IMR-90 (cell line): ENCODE results near the gene MLLT3. TPM values are rescaled to one million over a fixed set of nuclear protein-coding genes. Genes with fewer than 3 reads are reported as not detected.

Experiments
- ATAC-seq: fragments of 200-7000 bp; cut with Tn5 transposase; 2 replicates; pipeline ENCODE4 v1.9.1; 2020; ENCODE audit warnings: low read depth, mild to moderate bottlenecking, moderate library complexity
- BruUV-seq: library from RNA; stranded (reverse); fragments of 400-500 nt; replicated peaks from 2 replicates; lab custom pipeline; 2021; lab: Mats Ljungman, UMichigan
- CTCF ChIA-PET: fragments of 300-600 bp; formaldehyde crosslinking; extraction: SDS; loops from one replicate; lab custom pipeline; 2021; ENCODE audit warnings: antibody characterized with exemption; lab: Yijun Ruan, JAX
- POLR2A ChIA-PET: fragments of 300-600 bp; sonication (Branson Sonifier 250); formaldehyde crosslinking; loops from one replicate; lab custom pipeline; 2022; ENCODE audit warnings: antibody characterized with exemption; ENCODE audit not compliant: unreplicated experiment; lab: Charles Lee
- DNase-seq: peaks from one replicate; pipeline ENCODE4 v3.0.0; 2013
- H2AFZ ChIP-seq: replicated peaks from 2 replicates; pipeline ENCODE3; 2013; ENCODE audit warnings: low read length, mild to moderate bottlenecking; ENCODE audit not compliant: poor library complexity
- H2AK5ac ChIP-seq: 2 replicates; pipeline ENCODE4 v1.6.1; 2013; ENCODE audit warnings: low read depth, low read length, inconsistent platforms
- H2AK9ac ChIP-seq: replicated peaks from 2 replicates; pipeline ENCODE3; 2013; ENCODE audit warnings: mild to moderate bottlenecking, low read depth, low read length, moderate library complexity; ENCODE audit not compliant: poor library complexity
- H2BK120ac ChIP-seq: 2 replicates; pipeline ENCODE4 v1.6.1; 2013; ENCODE audit warnings: low read depth, low read length, inconsistent platforms
- H2BK15ac ChIP-seq: 3 replicates; pipeline ENCODE4 v1.6.1; 2013; ENCODE audit warnings: low read depth, low read length, inconsistent platforms
- H2BK20ac ChIP-seq: 2 replicates; pipeline ENCODE4 v1.6.1; 2013; ENCODE audit warnings: low read depth, mild to moderate bottlenecking, inconsistent platforms, low read length, moderate library complexity
- H2BK5ac ChIP-seq: 2 replicates; pipeline ENCODE4 v1.6.1; 2013; ENCODE audit warnings: mild to moderate bottlenecking, low read depth, low read length, inconsistent platforms; ENCODE audit not compliant: poor library complexity, severe bottlenecking
- H3K14ac ChIP-seq: replicated peaks from 2 replicates; pipeline ENCODE4 v1.6.1; 2013; ENCODE audit warnings: low read depth, low read length, inconsistent platforms
- H3K18ac ChIP-seq: 2 replicates; pipeline ENCODE4 v1.6.1; 2013; ENCODE audit warnings: low read depth, low read length, control low read depth
- H3K23ac ChIP-seq: 2 replicates; pipeline ENCODE4 v1.6.1; 2013; ENCODE audit warnings: low read depth, low read length, inconsistent platforms
- H3K27ac ChIP-seq: 2 replicates; pipeline ENCODE4 v1.5.1; 2013; ENCODE audit warnings: mild to moderate bottlenecking, control low read depth, low read length; ENCODE audit not compliant: insufficient read depth
- H3K27me3 ChIP-seq: 2 replicates; pipeline ENCODE4 v1.6.1; 2013; ENCODE audit warnings: low read length; ENCODE audit not compliant: control insufficient read depth, insufficient read depth
- H3K36me3 ChIP-seq: 2 replicates; pipeline ENCODE4 v1.6.1; 2013; ENCODE audit warnings: low read length, mixed read lengths; ENCODE audit not compliant: control insufficient read depth, insufficient read depth
- H3K4ac ChIP-seq: 2 replicates; pipeline ENCODE4 v1.6.1; 2013; ENCODE audit warnings: low read depth, low read length, inconsistent platforms
- H3K4me1 ChIP-seq: 2 replicates; pipeline ENCODE4 v1.6.1; 2013; ENCODE audit warnings: low read length, mixed read lengths; ENCODE audit not compliant: control insufficient read depth, insufficient read depth
- H3K4me2 ChIP-seq: 2 replicates; pipeline ENCODE4 v1.6.1; 2013; ENCODE audit warnings: low read depth, mild to moderate bottlenecking, control low read depth, low read length, moderate library complexity
- H3K4me3 ChIP-seq: 2 replicates; pipeline ENCODE4 v1.5.1; 2013; ENCODE audit warnings: low read depth, mild to moderate bottlenecking, control low read depth, low read length, moderate library complexity; ENCODE audit not compliant: insufficient read depth
- H3K56ac ChIP-seq: 2 replicates; pipeline ENCODE4 v1.6.1; 2013; ENCODE audit warnings: low read length, inconsistent platforms; ENCODE audit not compliant: insufficient read depth; ENCODE audit errors: extremely low read depth
- H3K79me1 ChIP-seq, 2 experiments: 2 replicates each; pipeline ENCODE4 v1.6.1; 2013; ENCODE audit warnings: low read length in 2 of 2, inconsistent platforms in 1 of 2, low read depth in 1 of 2
- H3K9ac ChIP-seq: 2 replicates; pipeline ENCODE4 v1.6.1; 2013; ENCODE audit warnings: low read depth, low read length, control low read depth
- H3K9me1 ChIP-seq: 2 replicates; pipeline ENCODE4 v1.6.1; 2013; ENCODE audit warnings: low read length, inconsistent platforms; ENCODE audit not compliant: insufficient read depth
- H3K9me3 ChIP-seq: 2 replicates; pipeline ENCODE4 v1.6.1; 2013; ENCODE audit warnings: low read length; ENCODE audit not compliant: control insufficient read depth, insufficient read depth
- H4K20me1 ChIP-seq: 2 replicates; pipeline ENCODE4 v1.6.1; 2013; ENCODE audit warnings: low read length, inconsistent platforms; ENCODE audit not compliant: insufficient read depth
- H4K5ac ChIP-seq: 2 replicates; pipeline ENCODE4 v1.6.1; 2013; ENCODE audit warnings: mild to moderate bottlenecking, low read depth, low read length, control low read depth
- H4K8ac ChIP-seq, 2 experiments: 2 replicates each; pipeline ENCODE4 v1.6.1; 2013; ENCODE audit warnings: low read depth in 2 of 2, low read length in 2 of 2, control low read depth in 1 of 2, inconsistent platforms in 1 of 2
- H4K91ac ChIP-seq: 2 replicates; pipeline ENCODE4 v1.6.1; 2013; ENCODE audit warnings: low read depth, low read length, inconsistent platforms; ENCODE audit not compliant: insufficient read depth
- FOS ChIP-seq: fragments of 150-350 bp; IDR thresholded peaks from 2 replicates; pipeline ENCODE4 v1.6.1; 2016; ENCODE audit warnings: low read depth, low read length
- MXI1 ChIP-seq: IDR thresholded peaks from 2 replicates; pipeline ENCODE4 v1.6.1; 2012; ENCODE audit warnings: low read depth, mild to moderate bottlenecking, low read length, moderate library complexity, borderline replicate concordance
- USF2 ChIP-seq: fragments of 150-350 bp; IDR thresholded peaks from 2 replicates; pipeline ENCODE4 v1.6.1; 2017; ENCODE audit warnings: mild to moderate bottlenecking, antibody characterized with exemption, low read length, low read depth
- WGBS, 2 experiments: methylation state at CpG; one replicate each; pipeline versions ENCODE4 v1.1.5 to v1.1.7; 2013; ENCODE audit warnings: missing lambda C conversion rate in 2 of 2; ENCODE audit not compliant: insufficient read length in 1 of 2; ENCODE audit errors: extremely low coverage in 2 of 2; 5-methylcytosine and 5-hydroxymethylcytosine counted together
- dilution Hi-C: fragments of 300-500 bp; cut with HindIII; formaldehyde crosslinking; loops from one replicate; pipeline ENCODE4 v1.14.3; 2018; ENCODE audit warnings: low sequenced_read_pairs; ENCODE audit not compliant: unreplicated experiment
- in situ Hi-C: fragments of 300-500 bp; cut with MboI; formaldehyde crosslinking; loops from 3 replicates; pipeline ENCODE4 v1.14.3; 2019; ENCODE audit warnings: low sequenced_read_pairs, inconsistent platforms, mixed read lengths
- intact Hi-C: fragments of 100-400 bp; cut with micrococcal nuclease; formaldehyde crosslinking; loops from 2 replicates; pipeline ENCODE4 v1.10.0; 2022
- polyA plus RNA-seq, 3 experiments: library from polyadenylated mRNA; depleted of rRNA; stranded (reverse); fragments of >200 nt; gene quantifications; 2 replicates each; pipeline ENCODE4 v1.2.3, GENCODE V29; 2012; ENCODE audit warnings: low replicate concordance in 1 of 3
- total RNA-seq: library from RNA; depleted of rRNA; stranded (reverse); fragments of >200 nt; gene quantifications from 2 replicates; pipeline ENCODE4 v1.2.3, GENCODE V29; 2012

The MLLT3 gene
- total and polyA plus RNA-seq, 2 of the 4 experiments (the other 2 are of a cell fraction): 10.4 to 21.1 TPM

GRCh38 chr9:20478786-20479185 is 143.5 kb downstream of the MLLT3 start:
- Histone ChIP-seq H3K56ac (no peak overlapping the region), H3K79me1 (peaks cover 7 to 9% of the 10 kb centered on the region in 2 experiments; a peak in 3 of 4 replicates), H3K4me1 (peaks cover 2% of the 10 kb centered on the region), H3K27me3 (no peaks in the 10 kb centered on the region), H2AK5ac (no peak overlapping the region), H3K4me2 (no peak overlapping the region), H3K9me1 (no peaks in the 10 kb centered on the region), H4K5ac (no peak overlapping the region), H3K4ac (no peak overlapping the region), H4K8ac (no peak overlapping the region), H3K4me3 (no peak overlapping the region), H2BK120ac (no peak overlapping the region), H2AK9ac (no peak overlapping the region), H4K91ac (no peak overlapping the region), H3K14ac (no peak overlapping the region), H4K20me1 (peaks cover 3% of the 10 kb centered on the region; the same call in 1 of the 2 replicates), H2BK15ac (no peak overlapping the region), H2BK5ac (no peak overlapping the region), H2BK20ac (no peak overlapping the region), H3K36me3 (no peaks in the 10 kb centered on the region), H3K23ac (no peak overlapping the region), H3K18ac (no peak overlapping the region), H3K27ac (no peak overlapping the region), H3K9ac (no peak overlapping the region), H3K9me3 (no peaks in the 10 kb centered on the region), H2AFZ (no peak overlapping the region)
- intact Hi-C loops (no loop called here), dilution Hi-C loops (no loop called here), in situ Hi-C loops (no loop called here)
- WGBS, 2 experiments: no CpG with 5 or more reads among the region's 2 CpGs
- ChIA-PET POLR2A (no interaction called here), CTCF (no interaction called here)
- DNase-seq (no peak), ATAC-seq (no peak)
- no peak for TF ChIP-seq MXI1
- TF ChIP-seq USF2: no peak
- TF ChIP-seq FOS: no peak
- BruUV-seq: no TSS peak
